Panc1 (cell line): ENCODE data around the gene CALR. TPM values are rescaled to one million over a fixed set of nuclear protein-coding genes. Genes with fewer than 3 reads are reported as not detected.

Experiments
- ATAC-seq: fragments of 200-7000 bp; cut with Tn5 transposase; 2 replicates; pipeline ENCODE4 v1.9.1; 2020; ENCODE audit warnings: mild to moderate bottlenecking, moderate library complexity
- BruUV-seq: library from RNA; stranded (reverse); fragments of 400-500 nt; replicated peaks from 2 replicates; lab custom pipeline; 2021; lab: Mats Ljungman, UMichigan
- CTCF ChIA-PET: fragments of 300-600 bp; sonication (Branson Sonifier 250); formaldehyde crosslinking; loops from one replicate; lab custom pipeline; 2022; ENCODE audit warnings: antibody characterized with exemption; lab: Charles Lee
- POLR2A ChIA-PET: fragments of 300-600 bp; sonication (Branson Sonifier 250); formaldehyde crosslinking; loops from one replicate; lab custom pipeline; 2022; ENCODE audit warnings: antibody characterized with exemption; lab: Charles Lee
- DNase-seq: peaks from one replicate; pipeline ENCODE4 v3.0.0-alpha.2; 2010; ENCODE audit warnings: low read depth, low spot score
- H3K27ac ChIP-seq: 2 replicates; pipeline ENCODE4 v1.5.1; 2011; ENCODE audit warnings: mild to moderate bottlenecking, low read length, inconsistent platforms
- H3K27me3 ChIP-seq: fragments of 200-500 bp; sonication (Bioruptor generic); 2 replicates; pipeline ENCODE4 v1.6.0; 2014; ENCODE audit warnings: low read length, inconsistent platforms; ENCODE audit not compliant: control insufficient read depth, insufficient read depth
- H3K36me3 ChIP-seq: fragments of 200-500 bp; sonication (Bioruptor generic); 2 replicates; pipeline ENCODE4 v1.5.1; 2014; ENCODE audit warnings: inconsistent platforms, mild to moderate bottlenecking, low read length, moderate library complexity; ENCODE audit not compliant: control insufficient read depth, insufficient read depth
- H3K4me1 ChIP-seq: 2 replicates; pipeline ENCODE4 v1.5.1; 2011; ENCODE audit warnings: inconsistent platforms, mild to moderate bottlenecking, low read length, moderate library complexity; ENCODE audit not compliant: control insufficient read depth, insufficient read depth
- H3K4me3 ChIP-seq, 2 experiments: 2 replicates each; pipeline ENCODE4 v1.5.1; 2011 to 2012; ENCODE audit warnings: low read depth in 2 of 2, low read length in 2 of 2, mild to moderate bottlenecking in 2 of 2, inconsistent platforms in 1 of 2, moderate library complexity in 1 of 2
- H3K9me3 ChIP-seq: fragments of 200-500 bp; sonication (Bioruptor generic); 2 replicates; pipeline ENCODE4 v1.5.1; 2014; ENCODE audit warnings: low read depth, mild to moderate bottlenecking, inconsistent platforms, low read length, moderate library complexity; ENCODE audit not compliant: control insufficient read depth, insufficient read depth
- POLR2AphosphoS5 ChIP-seq: IDR thresholded peaks from 2 replicates; pipeline ENCODE4 v1.6.1; 2012; ENCODE audit warnings: mild to moderate bottlenecking, low read depth, low read length, moderate library complexity
- SIN3A ChIP-seq: IDR thresholded peaks from 2 replicates; pipeline ENCODE4 v1.6.1; 2012; ENCODE audit warnings: low read depth, mild to moderate bottlenecking, low read length, moderate library complexity, borderline replicate concordance; ENCODE audit not compliant: insufficient read depth
- TCF7L2 ChIP-seq: IDR thresholded peaks from 2 replicates; pipeline ENCODE4 v1.6.1; 2011; ENCODE audit warnings: mild to moderate bottlenecking, low read depth, low read length, inconsistent platforms
- in situ Hi-C: cut with HindIII; loops from 2 replicates; pipeline ENCODE4 v1.10.0; 2016; ENCODE audit warnings: low sequenced_read_pairs, low pct_unique_long_range_greater_than_20kb
- intact Hi-C: fragments of 100-400 bp; cut with micrococcal nuclease; formaldehyde crosslinking; loops from one replicate; pipeline ENCODE4 v1.10.0; 2022; ENCODE audit not compliant: unreplicated experiment
- total RNA-seq: library from RNA; stranded (reverse); gene quantifications from one replicate; pipeline ENCODE4 v1.2.1, GENCODE V29; 2021; ENCODE audit not compliant: unreplicated experiment
- TF ChIP-seq, protein P1 (sequence below), 2 experiments: IDR thresholded peaks; 2 replicates each; pipeline ENCODE4 v1.6.1; 2011 to 2012; ENCODE audit warnings: low read depth in 2 of 2, control low read depth in 1 of 2, low read length in 1 of 2, mild to moderate bottlenecking in 1 of 2, moderate library complexity in 1 of 2; ENCODE audit not compliant: insufficient read depth in 1 of 2
- TF ChIP-seq, protein P2 (sequence below): fragments of 450-650 bp; IDR thresholded peaks from 2 replicates; pipeline ENCODE4 v1.5.1; 2017; ENCODE audit warnings: mild to moderate bottlenecking

CALR gene
- total RNA-seq, 1 experiment from 2014 or later = 1,060 TPM

DNA sequence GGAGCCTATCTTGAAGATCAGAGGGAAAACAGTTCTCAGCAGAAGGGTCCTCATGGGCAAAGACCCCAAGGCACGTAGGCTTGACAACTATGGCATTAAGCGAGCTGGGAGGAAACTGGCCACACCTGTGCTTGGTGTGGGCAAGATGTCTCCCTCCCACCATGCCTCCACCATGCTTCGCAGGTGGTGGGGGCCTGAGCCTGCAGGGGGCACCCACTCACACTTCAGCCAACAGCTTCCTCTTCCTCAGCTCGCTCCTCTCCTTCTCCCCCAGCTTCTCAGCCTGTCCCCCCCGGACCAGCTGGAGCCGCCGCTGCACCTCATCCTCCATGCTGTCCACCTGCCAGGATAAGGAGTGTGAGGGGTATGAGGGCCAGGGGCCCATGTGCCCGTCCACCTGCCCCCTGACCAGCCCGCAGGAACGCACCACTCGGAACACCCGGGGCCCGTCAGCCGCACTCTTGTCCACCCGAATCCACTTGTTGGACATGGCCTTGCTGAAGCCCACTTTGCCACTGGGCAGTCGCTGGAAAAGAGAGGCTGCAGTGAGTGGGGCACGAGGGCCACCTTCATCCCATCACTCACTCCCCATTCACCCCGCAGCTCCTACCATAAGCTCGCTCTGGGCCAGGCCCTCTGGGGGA lies 8.3 kb upstream of the CALR start:
- intact Hi-C loops = no loop called here
- ATAC-seq = no peak
- Histone ChIP-seq H3K4me3 (no peak overlapping the region), H3K36me3 (peaks cover 11% of the 10 kb centered on the region), H3K9me3 (no peaks in the 10 kb centered on the region), H3K27ac (no peak overlapping the region), H3K4me1 (peaks cover 3% of the 10 kb centered on the region; the same call in 1 of the 2 replicates), H3K27me3 (no peaks in the 10 kb centered on the region)
- TF ChIP-seq, protein P1, sequence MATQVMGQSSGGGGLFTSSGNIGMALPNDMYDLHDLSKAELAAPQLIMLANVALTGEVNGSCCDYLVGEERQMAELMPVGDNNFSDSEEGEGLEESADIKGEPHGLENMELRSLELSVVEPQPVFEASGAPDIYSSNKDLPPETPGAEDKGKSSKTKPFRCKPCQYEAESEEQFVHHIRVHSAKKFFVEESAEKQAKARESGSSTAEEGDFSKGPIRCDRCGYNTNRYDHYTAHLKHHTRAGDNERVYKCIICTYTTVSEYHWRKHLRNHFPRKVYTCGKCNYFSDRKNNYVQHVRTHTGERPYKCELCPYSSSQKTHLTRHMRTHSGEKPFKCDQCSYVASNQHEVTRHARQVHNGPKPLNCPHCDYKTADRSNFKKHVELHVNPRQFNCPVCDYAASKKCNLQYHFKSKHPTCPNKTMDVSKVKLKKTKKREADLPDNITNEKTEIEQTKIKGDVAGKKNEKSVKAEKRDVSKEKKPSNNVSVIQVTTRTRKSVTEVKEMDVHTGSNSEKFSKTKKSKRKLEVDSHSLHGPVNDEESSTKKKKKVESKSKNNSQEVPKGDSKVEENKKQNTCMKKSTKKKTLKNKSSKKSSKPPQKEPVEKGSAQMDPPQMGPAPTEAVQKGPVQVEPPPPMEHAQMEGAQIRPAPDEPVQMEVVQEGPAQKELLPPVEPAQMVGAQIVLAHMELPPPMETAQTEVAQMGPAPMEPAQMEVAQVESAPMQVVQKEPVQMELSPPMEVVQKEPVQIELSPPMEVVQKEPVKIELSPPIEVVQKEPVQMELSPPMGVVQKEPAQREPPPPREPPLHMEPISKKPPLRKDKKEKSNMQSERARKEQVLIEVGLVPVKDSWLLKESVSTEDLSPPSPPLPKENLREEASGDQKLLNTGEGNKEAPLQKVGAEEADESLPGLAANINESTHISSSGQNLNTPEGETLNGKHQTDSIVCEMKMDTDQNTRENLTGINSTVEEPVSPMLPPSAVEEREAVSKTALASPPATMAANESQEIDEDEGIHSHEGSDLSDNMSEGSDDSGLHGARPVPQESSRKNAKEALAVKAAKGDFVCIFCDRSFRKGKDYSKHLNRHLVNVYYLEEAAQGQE (IDR thresholded peaks at IDR 0.05; ENCODE audit: insufficient read depth in 1 of 2, low read depth in 2 of 2, low read length in 1 of 2) = no peak
- no peak for TF ChIP-seq TCF7L2
- TF ChIP-seq, protein P2, sequence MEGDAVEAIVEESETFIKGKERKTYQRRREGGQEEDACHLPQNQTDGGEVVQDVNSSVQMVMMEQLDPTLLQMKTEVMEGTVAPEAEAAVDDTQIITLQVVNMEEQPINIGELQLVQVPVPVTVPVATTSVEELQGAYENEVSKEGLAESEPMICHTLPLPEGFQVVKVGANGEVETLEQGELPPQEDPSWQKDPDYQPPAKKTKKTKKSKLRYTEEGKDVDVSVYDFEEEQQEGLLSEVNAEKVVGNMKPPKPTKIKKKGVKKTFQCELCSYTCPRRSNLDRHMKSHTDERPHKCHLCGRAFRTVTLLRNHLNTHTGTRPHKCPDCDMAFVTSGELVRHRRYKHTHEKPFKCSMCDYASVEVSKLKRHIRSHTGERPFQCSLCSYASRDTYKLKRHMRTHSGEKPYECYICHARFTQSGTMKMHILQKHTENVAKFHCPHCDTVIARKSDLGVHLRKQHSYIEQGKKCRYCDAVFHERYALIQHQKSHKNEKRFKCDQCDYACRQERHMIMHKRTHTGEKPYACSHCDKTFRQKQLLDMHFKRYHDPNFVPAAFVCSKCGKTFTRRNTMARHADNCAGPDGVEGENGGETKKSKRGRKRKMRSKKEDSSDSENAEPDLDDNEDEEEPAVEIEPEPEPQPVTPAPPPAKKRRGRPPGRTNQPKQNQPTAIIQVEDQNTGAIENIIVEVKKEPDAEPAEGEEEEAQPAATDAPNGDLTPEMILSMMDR = no peak
- no peak for TF ChIP-seq POLR2AphosphoS5
- no peak for TF ChIP-seq SIN3A
- in situ Hi-C loops = no loop called here
- no peak for DNase-seq
- ChIA-PET POLR2A (interaction anchor here (0.5 kb wide), 1 partner anchor 68 kb away, joined by 6 read pairs; no protein-coding TSS in a partner anchor), CTCF (no interaction called here)
- no TSS peak for BruUV-seq

DNA sequence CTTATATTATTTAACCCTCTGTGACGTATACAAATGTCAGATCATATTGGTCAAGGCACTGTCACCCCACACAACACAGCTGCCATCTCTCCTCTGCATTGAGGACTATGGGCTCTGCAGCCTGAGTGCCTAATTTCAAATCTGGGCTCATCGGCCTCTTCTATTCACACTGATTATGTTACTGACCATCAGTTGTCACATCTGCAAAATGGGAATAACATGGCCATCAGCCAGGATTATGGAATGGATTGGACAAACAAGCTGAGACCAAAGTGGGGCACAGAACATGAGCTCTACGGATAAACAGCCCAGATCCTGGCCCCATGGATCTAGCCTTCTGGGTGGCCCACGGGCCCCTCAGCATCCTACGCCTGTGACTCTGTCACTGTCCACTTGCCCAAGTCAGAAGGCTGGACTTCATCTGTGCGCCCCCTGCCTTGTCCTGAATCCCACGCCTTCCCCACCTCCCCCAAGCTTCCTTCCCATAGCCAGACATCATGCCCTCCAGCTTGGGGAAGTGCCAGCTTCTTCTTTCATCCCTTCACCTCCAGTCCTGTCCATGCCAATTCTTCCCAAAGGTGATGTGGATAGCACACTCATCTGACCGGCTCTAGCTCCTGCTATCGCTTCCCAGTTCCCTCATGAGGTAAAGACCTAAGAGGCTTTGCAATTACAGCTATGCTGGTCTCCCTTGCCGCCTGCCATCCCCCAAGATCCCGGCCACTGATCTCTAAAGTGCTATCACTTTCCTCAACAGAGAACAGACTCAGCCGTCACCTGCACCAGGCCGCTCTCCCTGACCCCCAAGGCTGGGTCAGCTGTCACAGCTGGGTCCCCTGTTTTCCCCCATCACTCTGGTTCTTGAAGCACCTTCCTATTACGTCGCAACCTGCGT lies 5.8 kb upstream of the CALR start:
- ChIA-PET POLR2A (no interaction called here), CTCF (no interaction called here)
- intact Hi-C loops = no loop called here
- TF ChIP-seq, protein P1 (IDR thresholded peaks at IDR 0.05; ENCODE audit: insufficient read depth in 1 of 2, low read depth in 2 of 2, low read length in 1 of 2) = no peak
- TF ChIP-seq, protein P2 = no peak
- TF ChIP-seq SIN3A (no peak), POLR2AphosphoS5 (no peak), TCF7L2 (no peak)
- Histone ChIP-seq H3K36me3 (peaks cover 11% of the 10 kb centered on the region), H3K27ac (peak overlapping the region; percentile 93), H3K4me3 (peak overlapping the region; percentile 91 to 94), H3K27me3 (no peaks in the 10 kb centered on the region), H3K9me3 (no peaks in the 10 kb centered on the region), H3K4me1 (peaks cover 10% of the 10 kb centered on the region)
- no peak for DNase-seq
- no TSS peak for BruUV-seq
- ATAC-seq = no peak
- in situ Hi-C loops = no loop called here
